ENCODE data around the gene TSHR.

TSHR gene

GRCh38 chr14:81170104-81170828, 214.8 kb downstream of the TSHR start:
- peak overlapping the region; percentile 85 for H3K27ac ChIP-seq (replicated peaks)
- peak overlapping the region; percentile 55 for H3K4me3 ChIP-seq (replicated peaks; ENCODE audit: insufficient read depth, low read length)
- peak; percentile 45 to 83 for DNase-seq (ENCODE audit: low read depth in 1 of 2, low spot score in 1 of 2)
- no peak; the same call in 1 of the 2 replicates for TF ChIP-seq POLR2AphosphoS5 (IDR thresholded peaks at IDR 0.05; ENCODE audit: low read depth)
- TF ChIP-seq REST (IDR thresholded peaks at IDR 0.05; ENCODE audit: insufficient replicate concordance, low read depth): no peak
- TF ChIP-seq GABPA (IDR thresholded peaks at IDR 0.05; ENCODE audit: low read depth): no peak
- peak; percentile 42 for TF ChIP-seq CTCF (IDR thresholded peaks at IDR 0.05; ENCODE audit: insufficient read depth, low read length)
- no peak for TF ChIP-seq SPI1 (IDR thresholded peaks at IDR 0.05; ENCODE audit: borderline replicate concordance, low read depth)
- H3K27me3 ChIP-seq (ENCODE audit: insufficient read depth, poor library complexity, severe bottlenecking): no peaks in the 10 kb centered on the region

- no peaks in the 10 kb centered on the region for H3K27me3 ChIP-seq (ENCODE audit: insufficient read depth, poor library complexity, severe bottlenecking)
- peak overlapping the region; percentile 85 for H3K27ac ChIP-seq (replicated peaks)
- H3K4me3 ChIP-seq (replicated peaks; ENCODE audit: insufficient read depth, low read length): no peak overlapping the region
- TF ChIP-seq SPI1 (IDR thresholded peaks at IDR 0.05; ENCODE audit: borderline replicate concordance, low read depth): no peak
- TF ChIP-seq GABPA (IDR thresholded peaks at IDR 0.05; ENCODE audit: low read depth): no peak
- no peak for TF ChIP-seq CTCF (IDR thresholded peaks at IDR 0.05; ENCODE audit: insufficient read depth, low read length)
- TF ChIP-seq REST (IDR thresholded peaks at IDR 0.05; ENCODE audit: insufficient replicate concordance, low read depth): no peak
- no peak for TF ChIP-seq POLR2AphosphoS5 (IDR thresholded peaks at IDR 0.05; ENCODE audit: low read depth)
- no peak for DNase-seq (ENCODE audit: low read depth in 1 of 2, low spot score in 1 of 2)
Observed at GRCh38 chr14:81170829-81171195, 215.4 kb downstream of the TSHR start.

GRCh38 chr14:81172353-81172752, 216.9 kb downstream of the TSHR start:
- TF ChIP-seq GABPA (IDR thresholded peaks at IDR 0.05; ENCODE audit: low read depth) (no peak), REST (IDR thresholded peaks at IDR 0.05; ENCODE audit: insufficient replicate concordance, low read depth) (no peak), CTCF (IDR thresholded peaks at IDR 0.05; ENCODE audit: insufficient read depth, low read length) (no peak), SPI1 (IDR thresholded peaks at IDR 0.05; ENCODE audit: borderline replicate concordance, low read depth) (no peak), POLR2AphosphoS5 (IDR thresholded peaks at IDR 0.05; ENCODE audit: low read depth) (no peak)
- no peak for DNase-seq (ENCODE audit: low read depth in 1 of 2, low spot score in 1 of 2)
- no peak overlapping the region for H3K27ac ChIP-seq (replicated peaks)
- H3K4me3 ChIP-seq (replicated peaks; ENCODE audit: insufficient read depth, low read length): no peak overlapping the region
- H3K27me3 ChIP-seq (ENCODE audit: insufficient read depth, poor library complexity, severe bottlenecking): no peaks in the 10 kb centered on the region

Measured in HL-60 (cell line).